Keratinocyte (primary cell): ENCODE data around the gene PKNOX2. TPM values are rescaled to one million over a fixed set of nuclear protein-coding genes. Genes with fewer than 3 reads are reported as not detected.

ENCODE experiments used
- DNase-seq: peaks from one replicate; pipeline ENCODE4 v3.0.0-alpha.2; 2011; ENCODE audit warnings: low read depth, missing footprints, low spot score
- FAIRE-seq: peaks from 2 replicates; lab custom pipeline; 2011; peaks lifted over from hg19 to GRCh38; lab: Jason Lieb, UNC
- H2AFZ ChIP-seq: 2 replicates; pipeline ENCODE4 v1.6.0; 2012; ENCODE audit warnings: low read length, control low read depth, inconsistent platforms; ENCODE audit not compliant: control insufficient read depth
- H3K27ac ChIP-seq: 2 replicates; pipeline ENCODE4 v1.5.1; 2011; ENCODE audit warnings: low read length; ENCODE audit not compliant: control insufficient read depth, insufficient read depth
- H3K27me3 ChIP-seq: 3 replicates; pipeline ENCODE4 v1.6.0; 2011; ENCODE audit warnings: low read length; ENCODE audit not compliant: control insufficient read depth, insufficient read depth; ENCODE audit errors: extremely low read depth
- H3K36me3 ChIP-seq, 2 experiments: 2 replicates in 1 of 2; 3 replicates in 1 of 2; pipeline ENCODE4 v1.5.1; 2011; ENCODE audit warnings: low read length in 2 of 2, mild to moderate bottlenecking in 1 of 2; ENCODE audit not compliant: control insufficient read depth in 2 of 2, insufficient read depth in 2 of 2; ENCODE audit errors: extremely low read depth in 1 of 2
- H3K4me1 ChIP-seq: 3 replicates; pipeline ENCODE4 v1.5.1; 2011; ENCODE audit warnings: low read length; ENCODE audit not compliant: control insufficient read depth, insufficient read depth; ENCODE audit errors: extremely low read depth
- H3K4me2 ChIP-seq: 3 replicates; pipeline ENCODE4 v1.6.0; 2011; ENCODE audit warnings: low read depth, low read length; ENCODE audit not compliant: control insufficient read depth, insufficient read depth; ENCODE audit errors: extremely low read depth
- H3K4me3 ChIP-seq, 3 experiments: fragments of 200-600 bp in 1 of 3; sonication (generic) in 1 of 3; 2 replicates in 2 of 3; 3 replicates in 1 of 3; pipeline ENCODE4 v1.5.1; 2011 to 2016; ENCODE audit warnings: low read length in 3 of 3, mild to moderate bottlenecking in 3 of 3, control low read depth in 2 of 3, inconsistent platforms in 1 of 3, low read depth in 1 of 3, mixed read lengths in 1 of 3, mixed run types in 1 of 3, moderate library complexity in 1 of 3; ENCODE audit not compliant: control insufficient read depth in 2 of 3, insufficient read depth in 2 of 3; ENCODE audit errors: extremely low read depth in 1 of 3
- H3K79me2 ChIP-seq: 2 replicates; pipeline ENCODE4 v1.6.0; 2012; ENCODE audit warnings: low read length; ENCODE audit not compliant: control insufficient read depth, insufficient read depth
- H3K9ac ChIP-seq: 3 replicates; pipeline ENCODE4 v1.6.0; 2011; ENCODE audit warnings: low read length; ENCODE audit not compliant: control insufficient read depth, insufficient read depth; ENCODE audit errors: extremely low read depth
- H3K9me1 ChIP-seq: 3 replicates; pipeline ENCODE4 v1.6.0; 2011; ENCODE audit warnings: low read length; ENCODE audit not compliant: control insufficient read depth, insufficient read depth; ENCODE audit errors: extremely low read depth
- H3K9me3 ChIP-seq: 2 replicates; pipeline ENCODE4 v1.5.1; 2012; ENCODE audit warnings: low read depth, low read length; ENCODE audit not compliant: control insufficient read depth
- H4K20me1 ChIP-seq: 3 replicates; pipeline ENCODE4 v1.6.0; 2011; ENCODE audit warnings: low read length; ENCODE audit not compliant: control insufficient read depth, insufficient read depth; ENCODE audit errors: extremely low read depth
- EZH2 ChIP-seq: IDR thresholded peaks from one replicate; pipeline ENCODE4 v1.6.1; 2012; ENCODE audit warnings: inconsistent platforms, mild to moderate bottlenecking, low read length, moderate library complexity
- dilution Hi-C: fragments of 300-500 bp; cut with MboI; formaldehyde crosslinking; loops from one replicate; pipeline ENCODE4 v1.7.0; 2020; ENCODE audit warnings: low sequenced_read_pairs; ENCODE audit not compliant: extremely low pct_ligation_motif_present
- polyA plus RNA-seq, 5 experiments: library from polyadenylated mRNA; depleted of rRNA in 3 of 5; stranded (reverse) in 3 of 5; stranded (forward) in 1 of 5; unstranded in 1 of 5; fragments of >200 nt; gene quantifications; 1 replicate in 1 of 5; 2 replicates in 3 of 5; 3 replicates in 1 of 5; pipeline versions ENCODE4 v1.2.1 to v1.2.3, GENCODE V29; 2011 to 2012; ENCODE audit warnings: missing spikeins in 2 of 5, low read depth in 1 of 5, low replicate concordance in 1 of 5
- TF ChIP-seq, protein P1 (sequence below), 3 experiments: IDR thresholded peaks in 1 of 3; conservative IDR thresholded peaks in 1 of 3; optimal IDR thresholded peaks in 1 of 3; 2 replicates in 2 of 3; 3 replicates in 1 of 3; pipeline versions ENCODE3 to v1.5.1; 2011; ENCODE audit warnings: low read length in 3 of 3, mild to moderate bottlenecking in 3 of 3, moderate library complexity in 2 of 3, control low read depth in 1 of 3, inconsistent platforms in 1 of 3; ENCODE audit not compliant: insufficient read depth in 2 of 3; ENCODE audit errors: extremely low read depth in 1 of 3

Gene PKNOX2
- polyA plus RNA-seq, 1 donor (not counting 4 experiments of a cell fraction or from before 2014, with no cell fraction given), result 0.05 TPM

DNA sequence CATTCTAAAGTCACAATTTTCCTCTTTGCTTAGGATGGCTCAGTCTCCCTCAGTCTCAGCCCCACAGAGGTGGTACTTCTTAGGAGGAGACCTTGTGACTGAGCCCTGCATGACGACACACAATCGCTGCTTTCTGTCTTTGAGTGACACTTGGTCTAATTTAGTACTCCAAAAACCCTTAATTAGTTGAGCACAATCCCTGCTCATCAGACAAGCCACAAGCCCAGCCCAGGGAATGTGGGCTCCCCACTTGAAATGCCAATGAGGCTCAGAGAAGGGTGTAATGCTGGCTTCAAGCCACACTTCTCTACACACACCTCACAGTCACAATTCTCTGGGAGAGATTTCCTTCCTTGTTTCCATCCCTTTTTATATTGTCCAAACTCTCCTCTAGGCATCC lies 229.7 kb downstream of the PKNOX2 start:
- TF ChIP-seq EZH2, result no peak
- TF ChIP-seq, protein P1, sequence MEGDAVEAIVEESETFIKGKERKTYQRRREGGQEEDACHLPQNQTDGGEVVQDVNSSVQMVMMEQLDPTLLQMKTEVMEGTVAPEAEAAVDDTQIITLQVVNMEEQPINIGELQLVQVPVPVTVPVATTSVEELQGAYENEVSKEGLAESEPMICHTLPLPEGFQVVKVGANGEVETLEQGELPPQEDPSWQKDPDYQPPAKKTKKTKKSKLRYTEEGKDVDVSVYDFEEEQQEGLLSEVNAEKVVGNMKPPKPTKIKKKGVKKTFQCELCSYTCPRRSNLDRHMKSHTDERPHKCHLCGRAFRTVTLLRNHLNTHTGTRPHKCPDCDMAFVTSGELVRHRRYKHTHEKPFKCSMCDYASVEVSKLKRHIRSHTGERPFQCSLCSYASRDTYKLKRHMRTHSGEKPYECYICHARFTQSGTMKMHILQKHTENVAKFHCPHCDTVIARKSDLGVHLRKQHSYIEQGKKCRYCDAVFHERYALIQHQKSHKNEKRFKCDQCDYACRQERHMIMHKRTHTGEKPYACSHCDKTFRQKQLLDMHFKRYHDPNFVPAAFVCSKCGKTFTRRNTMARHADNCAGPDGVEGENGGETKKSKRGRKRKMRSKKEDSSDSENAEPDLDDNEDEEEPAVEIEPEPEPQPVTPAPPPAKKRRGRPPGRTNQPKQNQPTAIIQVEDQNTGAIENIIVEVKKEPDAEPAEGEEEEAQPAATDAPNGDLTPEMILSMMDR (optimal IDR thresholded peaks at IDR 0.05 in 1 of 3, IDR thresholded peaks at IDR 0.05 in 1 of 3, conservative IDR thresholded peaks at IDR 0.05 in 1 of 3; ENCODE audit: extremely low read depth in 1 of 3, insufficient read depth in 2 of 3, low read length in 3 of 3), result no peak
- H3K27me3 ChIP-seq, result peaks cover 3% of the 10 kb centered on the region
- H3K27ac ChIP-seq, result no peak overlapping the region
- H3K79me2 ChIP-seq, result no peaks in the 10 kb centered on the region
- H3K36me3 ChIP-seq, result no peaks in the 10 kb centered on the region
- H2AFZ ChIP-seq, result no peak overlapping the region
- FAIRE-seq (no peak), DNase-seq (no peak)
- dilution Hi-C loops, result no loop called here
- H3K4me2 ChIP-seq, result no peak overlapping the region
- H3K9me3 ChIP-seq, result no peaks in the 10 kb centered on the region
- no peaks in the 10 kb centered on the region for H3K4me1 ChIP-seq
- no peak overlapping the region for H3K4me3 ChIP-seq
- no peaks in the 10 kb centered on the region for H4K20me1 ChIP-seq
- H3K9me1 ChIP-seq, result no peaks in the 10 kb centered on the region
- H3K9ac ChIP-seq, result no peak overlapping the region

DNA sequence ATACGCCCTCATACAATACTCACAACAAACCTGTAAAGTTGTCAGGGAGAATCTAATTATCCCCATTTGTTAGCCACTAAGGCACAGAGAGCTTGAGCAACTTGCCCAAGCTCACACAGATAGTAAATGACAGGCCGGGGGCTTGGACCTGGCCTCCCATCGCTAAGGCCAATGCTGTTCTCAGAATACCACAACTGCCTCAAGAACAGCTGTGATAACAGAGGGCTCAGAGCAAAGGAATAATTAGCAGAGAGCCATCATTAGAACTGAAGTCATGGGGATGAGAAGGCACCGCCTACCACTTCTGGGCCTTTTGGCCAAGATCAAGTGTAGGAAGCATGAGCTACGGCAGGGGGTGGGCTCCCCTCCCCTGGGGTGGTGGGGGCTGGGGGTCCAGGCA lies 232.9 kb downstream of the PKNOX2 start:
- FAIRE-seq, result no peak
- H3K27ac ChIP-seq, result no peak overlapping the region
- H3K79me2 ChIP-seq, result no peaks in the 10 kb centered on the region
- H3K9me3 ChIP-seq, result no peaks in the 10 kb centered on the region
- no peaks in the 10 kb centered on the region for H4K20me1 ChIP-seq
- no peak for TF ChIP-seq EZH2
- TF ChIP-seq, protein P1 (optimal IDR thresholded peaks at IDR 0.05 in 1 of 3, IDR thresholded peaks at IDR 0.05 in 1 of 3, conservative IDR thresholded peaks at IDR 0.05 in 1 of 3; ENCODE audit: extremely low read depth in 1 of 3, insufficient read depth in 2 of 3, low read length in 3 of 3), result no peak
- H3K36me3 ChIP-seq, result no peaks in the 10 kb centered on the region
- H2AFZ ChIP-seq, result no peak overlapping the region
- H3K4me3 ChIP-seq, result no peak overlapping the region
- no peak overlapping the region for H3K9ac ChIP-seq
- H3K9me1 ChIP-seq, result no peaks in the 10 kb centered on the region
- H3K27me3 ChIP-seq, result peaks cover 3% of the 10 kb centered on the region
- no peak for DNase-seq
- no peaks in the 10 kb centered on the region for H3K4me1 ChIP-seq
- H3K4me2 ChIP-seq, result no peak overlapping the region
- dilution Hi-C loops, result no loop called here
